Esophagus squamous epithelium (tissue), 4 donors: Measurements from ENCODE around the gene CXCR4.

ENCODE experiments used
- POLR2A ChIP-seq, 4 donors: fragments of 450-650 bp; IDR thresholded peaks; one replicate each; pipeline ENCODE4 v1.6.1; 2017; ENCODE audit warnings: antibody characterized with exemption in 4 of 4, mild to moderate bottlenecking in 4 of 4, moderate library complexity in 3 of 4
- TF ChIP-seq, protein P1 (sequence below), 6 experiments: fragments of 450-650 bp in 4 of 6; fragments of 200-600 bp in 2 of 6; sonication (generic) in 2 of 6; IDR thresholded peaks; one replicate each; pipeline ENCODE4 v1.5.1; 2016 to 2019; ENCODE audit warnings: antibody characterized with exemption in 6 of 6, mild to moderate bottlenecking in 4 of 6, moderate library complexity in 4 of 6

DNA sequence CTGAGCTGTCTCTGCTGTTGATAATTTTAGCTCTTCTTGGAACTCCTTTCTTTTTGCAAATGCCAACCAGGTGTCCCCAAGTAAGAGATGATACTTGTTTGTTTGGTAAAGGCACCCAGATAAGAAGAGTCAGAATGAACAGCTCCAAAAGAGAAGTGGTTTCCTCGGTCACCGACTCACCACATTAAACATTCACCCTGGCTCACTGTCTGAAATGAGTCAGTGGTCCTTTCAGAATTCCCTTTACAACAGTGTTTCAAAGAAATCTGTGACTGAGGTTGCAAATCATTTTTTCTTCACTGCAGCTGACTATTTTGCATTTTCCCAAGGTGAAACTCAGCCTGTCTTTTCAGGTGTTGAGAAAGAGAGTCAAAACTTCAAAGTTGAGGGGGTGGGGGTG is 16.2 kb upstream of the CXCR4 start:
- TF ChIP-seq, protein P1, sequence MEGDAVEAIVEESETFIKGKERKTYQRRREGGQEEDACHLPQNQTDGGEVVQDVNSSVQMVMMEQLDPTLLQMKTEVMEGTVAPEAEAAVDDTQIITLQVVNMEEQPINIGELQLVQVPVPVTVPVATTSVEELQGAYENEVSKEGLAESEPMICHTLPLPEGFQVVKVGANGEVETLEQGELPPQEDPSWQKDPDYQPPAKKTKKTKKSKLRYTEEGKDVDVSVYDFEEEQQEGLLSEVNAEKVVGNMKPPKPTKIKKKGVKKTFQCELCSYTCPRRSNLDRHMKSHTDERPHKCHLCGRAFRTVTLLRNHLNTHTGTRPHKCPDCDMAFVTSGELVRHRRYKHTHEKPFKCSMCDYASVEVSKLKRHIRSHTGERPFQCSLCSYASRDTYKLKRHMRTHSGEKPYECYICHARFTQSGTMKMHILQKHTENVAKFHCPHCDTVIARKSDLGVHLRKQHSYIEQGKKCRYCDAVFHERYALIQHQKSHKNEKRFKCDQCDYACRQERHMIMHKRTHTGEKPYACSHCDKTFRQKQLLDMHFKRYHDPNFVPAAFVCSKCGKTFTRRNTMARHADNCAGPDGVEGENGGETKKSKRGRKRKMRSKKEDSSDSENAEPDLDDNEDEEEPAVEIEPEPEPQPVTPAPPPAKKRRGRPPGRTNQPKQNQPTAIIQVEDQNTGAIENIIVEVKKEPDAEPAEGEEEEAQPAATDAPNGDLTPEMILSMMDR (IDR thresholded peaks at IDR 0.05): no peak
- peak in 1 of 4 donors; percentile 40 for TF ChIP-seq POLR2A (IDR thresholded peaks at IDR 0.05)
